ENCODE results near the gene CDYL2. TPM values are rescaled to one million over a fixed set of nuclear protein-coding genes. Genes with fewer than 3 reads are reported as not detected.

Gene CDYL2
- total RNA-seq, 1 donor from 2014 or later, result 4.9 TPM

- Histone ChIP-seq H3K4me2 (no peak overlapping the region), H3K27ac (no peak overlapping the region), H3K36me3 (no peaks in the 10 kb centered on the region), H3K4me3 (no peak overlapping the region), H3K9ac (no peak overlapping the region), H3K9me3 (ENCODE audit: low read depth) (no peaks in the 10 kb centered on the region), H3K4me1 (no peaks in the 10 kb centered on the region), H4K20me1 (ENCODE audit: low read depth) (no peaks in the 10 kb centered on the region), H3K79me2 (ENCODE audit: low read depth) (no peaks in the 10 kb centered on the region), H2AFZ (replicated peaks) (no peak overlapping the region), H3F3A (ENCODE audit: low read depth) (no peaks in the 10 kb centered on the region), H3K27me3 (no peaks in the 10 kb centered on the region)
- Mint-ChIP-seq H3K27me3 (ENCODE audit: insufficient read depth, low read depth) (peaks cover 2% of the 10 kb centered on the region), H3K36me3 (no peaks in the 10 kb centered on the region), H3K27ac (no peak overlapping the region), H3K9me3 (no peaks in the 10 kb centered on the region), H3K4me3 (no peak overlapping the region), H3K4me1 (no peaks in the 10 kb centered on the region)
- TF ChIP-seq EZH2phosphoT487 (IDR thresholded peaks at IDR 0.05) (no peak), EZH2 (IDR thresholded peaks at IDR 0.05) (no peak), CTCF (IDR thresholded peaks at IDR 0.05) (no peak)
- no peak for DNase-seq (ENCODE audit: low spot score)
These were observed 218.6 kb downstream of the CDYL2 start for GRCh38 chr16:80585764-80586163.

- no peak overlapping the region for H3K9ac ChIP-seq
- H3F3A ChIP-seq (ENCODE audit: low read depth), result no peaks in the 10 kb centered on the region
- no peaks in the 10 kb centered on the region for H3K9me3 Mint-ChIP-seq
- no peaks in the 10 kb centered on the region for H3K4me1 Mint-ChIP-seq
- H3K9me3 ChIP-seq (ENCODE audit: low read depth), result no peaks in the 10 kb centered on the region
- no peak overlapping the region for H3K4me3 Mint-ChIP-seq
- H4K20me1 ChIP-seq (ENCODE audit: low read depth), result no peaks in the 10 kb centered on the region
- H3K27me3 Mint-ChIP-seq (ENCODE audit: insufficient read depth, low read depth), result peaks cover 2% of the 10 kb centered on the region
- DNase-seq (ENCODE audit: low spot score), result no peak
- H3K36me3 Mint-ChIP-seq, result no peaks in the 10 kb centered on the region
- H3K27ac ChIP-seq, result no peak overlapping the region
- H3K4me1 ChIP-seq, result no peaks in the 10 kb centered on the region
- no peaks in the 10 kb centered on the region for H3K27me3 ChIP-seq
- no peaks in the 10 kb centered on the region for H3K79me2 ChIP-seq (ENCODE audit: low read depth)
- no peak overlapping the region for H3K4me3 ChIP-seq
- H3K4me2 ChIP-seq, result no peak overlapping the region
- H3K27ac Mint-ChIP-seq, result no peak overlapping the region
- no peak overlapping the region for H2AFZ ChIP-seq (replicated peaks)
- TF ChIP-seq EZH2 (IDR thresholded peaks at IDR 0.05) (no peak), CTCF (IDR thresholded peaks at IDR 0.05) (no peak), EZH2phosphoT487 (IDR thresholded peaks at IDR 0.05) (no peak)
- no peaks in the 10 kb centered on the region for H3K36me3 ChIP-seq
These were observed 220.9 kb downstream of the CDYL2 start for GRCh38 chr16:80583466-80583865.

- H3K4me2 ChIP-seq, result no peak overlapping the region
- H3F3A ChIP-seq (ENCODE audit: low read depth), result no peaks in the 10 kb centered on the region
- no peak overlapping the region for H3K4me3 Mint-ChIP-seq
- no peak overlapping the region for H3K9ac ChIP-seq
- no peaks in the 10 kb centered on the region for H3K4me1 ChIP-seq
- no peak for TF ChIP-seq EZH2phosphoT487 (IDR thresholded peaks at IDR 0.05)
- TF ChIP-seq EZH2 (IDR thresholded peaks at IDR 0.05), result no peak
- no peak for TF ChIP-seq CTCF (IDR thresholded peaks at IDR 0.05)
- H2AFZ ChIP-seq (replicated peaks), result no peak overlapping the region
- H3K4me3 ChIP-seq, result no peak overlapping the region
- H3K36me3 Mint-ChIP-seq, result no peaks in the 10 kb centered on the region
- H3K27ac Mint-ChIP-seq, result no peak overlapping the region
- no peaks in the 10 kb centered on the region for H3K9me3 Mint-ChIP-seq
- no peaks in the 10 kb centered on the region for H3K4me1 Mint-ChIP-seq
- no peaks in the 10 kb centered on the region for H3K36me3 ChIP-seq
- no peaks in the 10 kb centered on the region for H3K9me3 ChIP-seq (ENCODE audit: low read depth)
- no peaks in the 10 kb centered on the region for H3K27me3 ChIP-seq
- H4K20me1 ChIP-seq (ENCODE audit: low read depth), result no peaks in the 10 kb centered on the region
- H3K79me2 ChIP-seq (ENCODE audit: low read depth), result no peaks in the 10 kb centered on the region
- DNase-seq (ENCODE audit: low spot score), result no peak
- peaks cover 2% of the 10 kb centered on the region for H3K27me3 Mint-ChIP-seq (ENCODE audit: insufficient read depth, low read depth)
- H3K27ac ChIP-seq, result no peak overlapping the region
These were observed 224.1 kb downstream of the CDYL2 start for GRCh38 chr16:80580109-80580832.
